Panc1 (cell line): Measurements from ENCODE around the gene PPP1R3C.

Source experiments
- POLR2AphosphoS5 ChIP-seq: IDR thresholded peaks from 2 replicates; pipeline ENCODE4 v1.6.1; 2012; ENCODE audit warnings: mild to moderate bottlenecking, low read depth, low read length, moderate library complexity
- TCF7L2 ChIP-seq: IDR thresholded peaks from 2 replicates; pipeline ENCODE4 v1.6.1; 2011; ENCODE audit warnings: mild to moderate bottlenecking, low read depth, low read length, inconsistent platforms
- TF ChIP-seq, protein P1 (sequence below): fragments of 450-650 bp; IDR thresholded peaks from 2 replicates; pipeline ENCODE4 v1.5.1; 2017; ENCODE audit warnings: mild to moderate bottlenecking
- TF ChIP-seq, protein P2 (sequence below), 2 experiments: IDR thresholded peaks; 2 replicates each; pipeline ENCODE4 v1.6.1; 2011 to 2012; ENCODE audit warnings: low read depth in 2 of 2, control low read depth in 1 of 2, low read length in 1 of 2, mild to moderate bottlenecking in 1 of 2, moderate library complexity in 1 of 2; ENCODE audit not compliant: insufficient read depth in 1 of 2

DNA sequence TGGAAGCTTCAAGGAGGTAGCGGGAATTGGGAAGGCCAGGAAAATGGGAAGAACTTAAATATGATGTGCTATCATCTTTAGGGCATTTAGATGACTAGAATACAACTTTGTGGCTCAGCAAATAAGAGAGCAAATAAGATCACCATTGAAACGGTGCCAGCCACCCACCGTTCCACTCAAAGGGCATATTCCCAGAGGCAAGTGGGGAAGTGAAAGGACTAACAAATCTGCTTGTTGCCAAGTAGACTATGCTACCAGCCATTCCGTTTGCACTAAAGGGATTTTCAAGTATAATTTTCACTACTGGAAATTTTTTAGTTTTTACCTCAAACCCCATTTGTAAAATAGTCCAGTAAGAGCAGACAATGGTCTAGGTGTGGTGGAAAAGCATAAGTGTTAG is 4.0 kb upstream of the PPP1R3C start:
- TF ChIP-seq, protein P1, sequence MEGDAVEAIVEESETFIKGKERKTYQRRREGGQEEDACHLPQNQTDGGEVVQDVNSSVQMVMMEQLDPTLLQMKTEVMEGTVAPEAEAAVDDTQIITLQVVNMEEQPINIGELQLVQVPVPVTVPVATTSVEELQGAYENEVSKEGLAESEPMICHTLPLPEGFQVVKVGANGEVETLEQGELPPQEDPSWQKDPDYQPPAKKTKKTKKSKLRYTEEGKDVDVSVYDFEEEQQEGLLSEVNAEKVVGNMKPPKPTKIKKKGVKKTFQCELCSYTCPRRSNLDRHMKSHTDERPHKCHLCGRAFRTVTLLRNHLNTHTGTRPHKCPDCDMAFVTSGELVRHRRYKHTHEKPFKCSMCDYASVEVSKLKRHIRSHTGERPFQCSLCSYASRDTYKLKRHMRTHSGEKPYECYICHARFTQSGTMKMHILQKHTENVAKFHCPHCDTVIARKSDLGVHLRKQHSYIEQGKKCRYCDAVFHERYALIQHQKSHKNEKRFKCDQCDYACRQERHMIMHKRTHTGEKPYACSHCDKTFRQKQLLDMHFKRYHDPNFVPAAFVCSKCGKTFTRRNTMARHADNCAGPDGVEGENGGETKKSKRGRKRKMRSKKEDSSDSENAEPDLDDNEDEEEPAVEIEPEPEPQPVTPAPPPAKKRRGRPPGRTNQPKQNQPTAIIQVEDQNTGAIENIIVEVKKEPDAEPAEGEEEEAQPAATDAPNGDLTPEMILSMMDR: no peak
- TF ChIP-seq, protein P2, sequence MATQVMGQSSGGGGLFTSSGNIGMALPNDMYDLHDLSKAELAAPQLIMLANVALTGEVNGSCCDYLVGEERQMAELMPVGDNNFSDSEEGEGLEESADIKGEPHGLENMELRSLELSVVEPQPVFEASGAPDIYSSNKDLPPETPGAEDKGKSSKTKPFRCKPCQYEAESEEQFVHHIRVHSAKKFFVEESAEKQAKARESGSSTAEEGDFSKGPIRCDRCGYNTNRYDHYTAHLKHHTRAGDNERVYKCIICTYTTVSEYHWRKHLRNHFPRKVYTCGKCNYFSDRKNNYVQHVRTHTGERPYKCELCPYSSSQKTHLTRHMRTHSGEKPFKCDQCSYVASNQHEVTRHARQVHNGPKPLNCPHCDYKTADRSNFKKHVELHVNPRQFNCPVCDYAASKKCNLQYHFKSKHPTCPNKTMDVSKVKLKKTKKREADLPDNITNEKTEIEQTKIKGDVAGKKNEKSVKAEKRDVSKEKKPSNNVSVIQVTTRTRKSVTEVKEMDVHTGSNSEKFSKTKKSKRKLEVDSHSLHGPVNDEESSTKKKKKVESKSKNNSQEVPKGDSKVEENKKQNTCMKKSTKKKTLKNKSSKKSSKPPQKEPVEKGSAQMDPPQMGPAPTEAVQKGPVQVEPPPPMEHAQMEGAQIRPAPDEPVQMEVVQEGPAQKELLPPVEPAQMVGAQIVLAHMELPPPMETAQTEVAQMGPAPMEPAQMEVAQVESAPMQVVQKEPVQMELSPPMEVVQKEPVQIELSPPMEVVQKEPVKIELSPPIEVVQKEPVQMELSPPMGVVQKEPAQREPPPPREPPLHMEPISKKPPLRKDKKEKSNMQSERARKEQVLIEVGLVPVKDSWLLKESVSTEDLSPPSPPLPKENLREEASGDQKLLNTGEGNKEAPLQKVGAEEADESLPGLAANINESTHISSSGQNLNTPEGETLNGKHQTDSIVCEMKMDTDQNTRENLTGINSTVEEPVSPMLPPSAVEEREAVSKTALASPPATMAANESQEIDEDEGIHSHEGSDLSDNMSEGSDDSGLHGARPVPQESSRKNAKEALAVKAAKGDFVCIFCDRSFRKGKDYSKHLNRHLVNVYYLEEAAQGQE (IDR thresholded peaks at IDR 0.05; ENCODE audit: insufficient read depth in 1 of 2, low read depth in 2 of 2, low read length in 1 of 2): no peak
- TF ChIP-seq POLR2AphosphoS5 (no peak), TCF7L2 (no peak)
